ENCODE results near the gene KDM6A.

DNA sequence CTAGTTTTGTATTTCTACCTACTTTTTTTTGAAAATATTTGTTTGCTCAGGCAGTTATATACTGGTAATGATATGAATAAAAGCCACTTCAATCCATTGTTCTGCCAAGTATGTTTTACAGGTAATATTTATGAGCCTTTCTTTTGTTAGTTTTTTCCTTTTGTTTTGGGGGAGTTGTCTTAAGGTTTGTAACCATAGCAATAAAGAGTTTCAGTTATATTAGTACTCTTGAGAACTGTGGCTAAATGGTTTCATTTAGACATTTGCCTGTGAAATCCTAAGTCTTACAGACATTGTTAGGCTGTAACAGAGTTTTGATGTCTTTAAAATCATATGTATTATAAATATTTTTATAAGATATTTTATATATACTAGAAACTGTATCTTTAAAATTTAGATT is 177.6 kb downstream of the KDM6A start:
- TF ChIP-seq, protein P1, sequence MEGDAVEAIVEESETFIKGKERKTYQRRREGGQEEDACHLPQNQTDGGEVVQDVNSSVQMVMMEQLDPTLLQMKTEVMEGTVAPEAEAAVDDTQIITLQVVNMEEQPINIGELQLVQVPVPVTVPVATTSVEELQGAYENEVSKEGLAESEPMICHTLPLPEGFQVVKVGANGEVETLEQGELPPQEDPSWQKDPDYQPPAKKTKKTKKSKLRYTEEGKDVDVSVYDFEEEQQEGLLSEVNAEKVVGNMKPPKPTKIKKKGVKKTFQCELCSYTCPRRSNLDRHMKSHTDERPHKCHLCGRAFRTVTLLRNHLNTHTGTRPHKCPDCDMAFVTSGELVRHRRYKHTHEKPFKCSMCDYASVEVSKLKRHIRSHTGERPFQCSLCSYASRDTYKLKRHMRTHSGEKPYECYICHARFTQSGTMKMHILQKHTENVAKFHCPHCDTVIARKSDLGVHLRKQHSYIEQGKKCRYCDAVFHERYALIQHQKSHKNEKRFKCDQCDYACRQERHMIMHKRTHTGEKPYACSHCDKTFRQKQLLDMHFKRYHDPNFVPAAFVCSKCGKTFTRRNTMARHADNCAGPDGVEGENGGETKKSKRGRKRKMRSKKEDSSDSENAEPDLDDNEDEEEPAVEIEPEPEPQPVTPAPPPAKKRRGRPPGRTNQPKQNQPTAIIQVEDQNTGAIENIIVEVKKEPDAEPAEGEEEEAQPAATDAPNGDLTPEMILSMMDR (IDR thresholded peaks at IDR 0.05), result no peak
- TF ChIP-seq POLR2AphosphoS5 (IDR thresholded peaks at IDR 0.05; ENCODE audit: low read depth, low read length), result no peak
